ENCODE measurements around the gene SYN1.

Gene SYN1

DNA sequence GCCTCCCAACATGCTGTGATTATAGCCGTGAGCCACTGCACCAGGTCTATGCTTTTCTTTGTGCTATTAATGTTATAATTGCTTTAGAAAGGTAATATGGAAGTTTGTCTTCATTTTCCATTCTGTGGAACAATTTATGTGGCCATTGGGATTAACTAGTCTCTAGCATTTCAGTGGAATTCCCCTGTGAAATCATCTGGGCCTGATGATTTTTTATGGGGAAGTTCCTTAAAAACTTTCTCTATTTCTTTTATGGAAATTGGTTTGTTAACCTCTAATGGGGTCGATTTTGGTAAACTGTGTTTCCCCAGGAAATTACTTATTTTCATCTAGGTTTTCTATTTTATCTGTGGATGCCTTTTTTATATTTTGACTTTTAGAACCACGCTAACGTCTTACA is 26.1 kb downstream of the SYN1 start:
- DNase-seq, result no peak

GRCh38 chrX:47590984-47591383 is 28.7 kb downstream of the SYN1 start:
- DNase-seq, result no peak

DNA sequence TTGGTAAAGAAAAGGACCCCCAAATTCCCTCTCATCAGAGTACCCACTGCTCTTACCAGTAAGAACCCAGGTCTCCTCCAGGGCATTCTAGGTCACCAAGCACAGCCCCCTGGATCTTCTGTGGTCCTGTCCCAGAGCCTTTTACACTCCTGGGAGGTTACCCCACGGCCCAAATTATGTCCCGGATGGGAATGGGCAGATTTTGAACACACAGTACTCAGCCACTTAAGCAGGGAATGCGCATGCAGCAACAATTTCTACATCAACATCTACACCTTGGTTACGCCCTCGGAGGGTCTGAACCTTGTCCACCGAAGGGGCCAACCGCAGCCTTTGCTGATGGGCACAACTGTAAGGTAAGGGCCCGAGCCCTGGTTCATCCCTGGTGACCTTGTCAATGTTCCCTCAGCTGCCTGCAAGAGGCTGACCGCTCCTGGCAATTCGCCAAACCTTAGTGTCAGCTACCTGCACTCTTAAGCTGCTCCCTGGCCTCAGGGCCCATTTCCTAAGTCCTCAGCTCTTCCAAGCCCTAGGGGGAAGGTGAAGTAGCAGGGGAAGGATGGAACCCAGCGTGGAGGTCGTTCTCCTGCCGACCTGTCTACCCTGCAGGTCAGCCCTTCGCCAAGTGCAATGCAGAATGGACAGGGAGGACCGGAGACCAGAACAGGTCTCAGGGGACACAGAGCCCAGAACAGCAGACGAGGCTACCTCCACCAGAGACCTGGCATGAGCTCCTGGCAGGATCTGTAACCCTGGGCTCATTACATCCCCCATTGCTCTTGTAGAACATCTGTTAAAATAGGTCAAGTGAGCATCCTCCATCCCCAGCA is 31.5 kb downstream of the SYN1 start:
- DNase-seq, result no peak

DNA sequence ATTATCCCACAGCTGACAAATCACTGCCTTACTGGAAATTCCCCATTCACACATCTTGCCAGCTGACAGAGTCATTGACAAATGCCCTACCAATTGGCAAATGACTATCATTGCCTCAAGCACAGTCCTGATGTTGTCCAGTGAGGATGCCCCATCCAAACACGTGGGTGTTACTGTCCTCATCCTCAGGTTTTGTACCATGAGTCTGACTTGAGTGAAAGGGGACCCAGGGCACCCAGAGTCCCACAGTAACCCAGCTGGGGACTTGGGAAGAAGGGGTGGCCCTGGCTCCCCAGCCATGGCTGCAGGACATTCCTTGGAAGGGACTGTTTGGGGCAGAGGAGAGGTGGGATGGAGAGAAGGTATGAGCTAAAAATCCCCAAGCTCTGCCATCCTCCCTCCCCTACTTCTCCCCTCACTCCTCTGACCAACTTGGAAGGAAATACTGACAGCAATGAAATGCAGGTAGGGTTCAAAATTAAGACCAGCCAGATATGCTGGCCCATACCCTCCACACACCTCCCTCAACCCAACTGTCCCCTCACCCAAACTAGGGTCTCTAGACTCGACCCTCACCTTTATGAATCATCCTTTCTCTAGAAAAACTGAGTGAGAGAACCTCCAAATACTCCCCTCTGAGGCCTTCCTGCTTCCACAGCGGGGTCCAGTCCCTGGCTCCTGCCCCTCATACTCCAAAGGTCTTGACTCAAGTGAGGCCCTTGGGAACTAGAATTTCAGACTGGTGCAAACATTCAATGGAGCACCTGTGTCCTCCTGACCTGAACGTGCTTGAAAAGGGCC is 32.4 kb downstream of the SYN1 start:
- no peak for DNase-seq

DNA sequence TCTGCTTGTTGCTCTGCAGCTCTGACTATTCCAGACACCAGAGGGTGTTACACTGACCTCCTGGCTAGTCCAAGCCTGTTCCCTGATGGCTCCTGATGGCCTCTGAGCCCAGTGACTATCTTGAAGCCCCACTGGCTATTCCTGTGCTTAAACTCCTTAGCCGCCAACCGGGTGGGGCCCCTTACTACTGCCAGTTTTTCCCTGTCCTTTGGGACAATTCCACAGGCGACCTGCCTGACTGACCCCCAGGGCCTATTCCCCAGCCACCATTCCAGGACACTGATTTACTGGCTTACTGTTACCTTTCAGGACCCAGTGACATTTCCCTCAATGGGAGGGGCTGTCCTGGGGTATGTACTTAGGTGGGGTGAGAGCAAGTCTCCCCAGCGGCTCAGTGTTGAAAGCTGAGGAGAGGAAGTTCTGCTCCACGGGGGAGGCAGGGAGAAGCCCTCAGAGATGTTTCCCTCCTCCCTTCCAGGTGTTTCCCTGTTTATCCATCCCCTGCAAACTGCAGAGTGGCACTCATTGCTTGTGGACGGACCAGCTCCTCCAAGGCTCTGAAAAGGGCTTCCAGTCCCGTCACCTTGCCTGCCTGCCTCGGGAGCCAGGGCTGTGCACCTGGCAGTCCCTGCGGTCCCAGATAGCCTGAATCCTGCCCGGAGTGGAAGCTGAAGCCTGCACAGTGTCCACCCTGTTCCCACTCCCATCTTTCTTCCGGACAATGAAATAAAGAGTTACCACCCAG is 33.4 kb downstream of the SYN1 start:
- no peak for DNase-seq

GRCh38 chrX:47585273-47585672 is 34.4 kb downstream of the SYN1 start:
- no peak for DNase-seq

DNA sequence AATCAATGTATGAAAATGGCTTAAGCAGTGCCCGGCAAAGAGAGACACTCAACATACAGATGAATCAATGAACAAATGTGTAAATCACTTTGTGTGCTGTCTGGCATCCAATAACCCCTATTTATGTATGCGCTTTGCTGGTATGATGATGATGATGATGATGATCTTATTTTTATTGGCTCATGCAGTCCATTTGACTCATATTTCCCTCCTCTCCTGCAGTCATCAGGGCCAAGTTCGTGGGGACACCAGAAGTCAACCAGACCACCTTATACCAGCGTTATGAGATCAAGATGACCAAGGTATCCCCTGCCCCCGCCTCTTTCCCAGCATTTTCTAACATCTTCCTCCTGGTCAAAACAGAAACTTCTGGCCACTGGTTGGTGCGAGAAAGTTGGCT is 34.9 kb downstream of the SYN1 start:
- DNase-seq, result no peak

DNA sequence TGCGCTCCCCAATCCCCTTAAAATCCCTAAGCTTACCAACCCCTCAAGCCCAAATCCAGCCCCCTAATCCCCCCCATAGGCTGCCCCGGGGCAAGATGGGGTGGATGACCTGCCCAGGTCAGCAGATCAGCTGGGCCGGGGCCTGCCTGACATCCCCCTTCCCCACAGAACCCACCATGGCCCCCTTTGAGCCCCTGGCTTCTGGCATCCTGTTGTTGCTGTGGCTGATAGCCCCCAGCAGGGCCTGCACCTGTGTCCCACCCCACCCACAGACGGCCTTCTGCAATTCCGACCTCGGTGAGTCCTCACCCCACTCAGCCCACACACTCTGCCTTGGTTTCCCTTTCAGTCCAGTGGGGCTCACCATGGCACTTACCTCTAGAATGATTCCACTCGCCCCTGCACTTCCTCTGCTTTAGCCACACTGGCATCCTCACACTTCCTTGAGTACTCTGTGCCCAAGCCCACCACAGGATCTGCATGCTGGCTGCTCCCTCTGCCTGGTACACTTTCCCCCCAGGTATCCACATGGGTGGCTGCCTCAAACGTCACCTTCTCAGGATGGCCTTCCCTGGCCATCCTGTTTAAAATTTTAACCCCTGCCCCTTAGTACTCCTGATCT is 36.3 kb downstream of the SYN1 start:
- no peak for DNase-seq

GRCh38 chrX:47581731-47582647 is 37.7 kb downstream of the SYN1 start, which contains the start of gene TIMP1:
Gene TIMP1, plus strand, starts transcription at chrX:47582436. Its CDS starts 980 bp downstream, at chrX:47583416.
- DNase-seq, result no peak

GRCh38 chrX:47579537-47579936 is 40.1 kb downstream of the SYN1 start:
- DNase-seq, result no peak

DNA sequence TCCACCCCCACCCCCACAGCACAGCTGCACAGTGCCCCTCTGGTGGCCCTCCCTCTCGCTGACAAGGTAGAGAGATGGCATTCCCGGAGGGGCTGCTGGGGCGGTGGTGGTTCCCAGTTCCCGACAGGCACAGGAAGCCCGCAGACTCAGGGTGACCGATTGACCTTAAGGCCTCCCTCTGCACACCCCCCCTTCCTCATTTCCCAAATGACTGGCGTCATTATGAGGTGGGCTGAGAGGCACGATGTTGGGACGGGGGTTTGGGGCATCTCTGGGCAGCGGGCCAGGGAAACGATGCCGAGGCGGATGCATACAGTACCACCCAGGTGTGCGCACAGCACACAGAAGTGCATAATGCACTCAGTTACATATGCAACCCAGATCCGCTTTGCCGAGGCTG is 41.0 kb downstream of the SYN1 start:
- no peak for DNase-seq

GRCh38 chrX:47577901-47578300 is 41.8 kb downstream of the SYN1 start:
- DNase-seq, result no peak

GRCh38 chrX:47577424-47577823 is 42.2 kb downstream of the SYN1 start:
- DNase-seq, result no peak

DNA sequence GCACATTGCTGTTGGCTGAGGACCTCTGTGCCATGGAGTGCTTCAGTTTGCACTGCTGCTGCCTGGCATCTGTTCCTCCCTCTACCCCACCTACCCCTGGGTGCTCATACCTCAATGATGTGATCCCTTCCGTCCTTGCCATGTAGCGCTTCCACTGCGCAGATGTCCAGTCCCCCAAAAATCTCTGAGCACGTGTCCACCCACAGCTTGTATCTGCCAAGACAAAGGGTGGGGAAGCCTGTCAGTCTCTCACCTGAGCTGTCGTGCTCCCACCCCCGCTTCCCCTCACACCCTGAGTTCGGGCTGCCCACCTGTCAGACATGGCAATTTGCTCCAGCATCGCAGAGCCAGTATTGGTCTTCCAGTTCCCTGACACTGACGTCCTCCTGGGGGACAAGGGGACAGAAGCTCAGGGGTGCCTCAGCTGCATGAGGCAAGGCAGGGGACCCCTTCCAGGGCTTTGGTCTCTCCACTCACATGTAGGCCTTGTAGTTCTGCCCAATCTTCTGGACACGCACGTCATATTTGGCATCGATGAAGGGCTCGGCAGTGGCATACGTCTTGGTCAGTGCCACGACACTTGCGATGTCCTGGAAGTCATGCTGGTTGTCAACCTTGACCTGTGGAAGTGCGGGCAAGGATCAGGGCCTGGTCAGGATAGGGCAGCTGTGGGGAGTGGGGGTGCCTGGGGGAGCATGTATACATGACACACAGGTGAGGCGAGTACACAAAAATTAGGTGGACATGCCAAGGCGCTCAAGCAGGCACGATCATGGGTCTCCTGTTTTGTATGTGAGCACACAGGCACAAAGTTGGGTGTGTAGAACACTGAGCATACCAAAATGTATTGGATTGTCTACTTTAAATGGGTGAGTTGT is 43.4 kb downstream of the SYN1 start:
- no peak for DNase-seq

- no peak for DNase-seq
Measured at GRCh38 chrX:47574547-47575301, 44.9 kb downstream of the SYN1 start.

DNA sequence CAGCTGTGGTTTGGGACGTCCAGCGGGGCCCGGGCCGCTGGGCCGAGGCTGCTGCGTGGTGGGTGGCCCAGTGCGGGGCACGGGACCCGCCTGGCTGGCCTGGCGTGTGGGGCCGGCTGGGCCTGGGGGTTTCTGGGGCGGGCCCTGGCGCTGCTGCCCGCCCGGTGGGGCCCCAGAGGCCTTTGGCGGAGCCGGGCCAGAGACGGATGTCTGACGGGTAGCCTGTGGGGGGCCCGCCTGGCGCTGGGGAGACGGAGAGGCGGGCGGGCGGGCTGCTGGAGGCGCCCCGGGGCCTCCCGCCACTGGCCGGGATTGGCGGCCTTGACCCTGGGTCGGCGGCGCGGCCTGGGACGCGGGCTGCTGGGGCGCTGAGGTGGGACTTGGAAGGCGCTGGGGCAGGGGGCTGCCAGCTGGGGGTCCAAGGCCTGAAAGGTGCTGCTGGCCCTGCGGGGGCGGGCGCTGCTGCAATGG is 45.5 kb downstream of the SYN1 start:
- DNase-seq, result no peak

DNA sequence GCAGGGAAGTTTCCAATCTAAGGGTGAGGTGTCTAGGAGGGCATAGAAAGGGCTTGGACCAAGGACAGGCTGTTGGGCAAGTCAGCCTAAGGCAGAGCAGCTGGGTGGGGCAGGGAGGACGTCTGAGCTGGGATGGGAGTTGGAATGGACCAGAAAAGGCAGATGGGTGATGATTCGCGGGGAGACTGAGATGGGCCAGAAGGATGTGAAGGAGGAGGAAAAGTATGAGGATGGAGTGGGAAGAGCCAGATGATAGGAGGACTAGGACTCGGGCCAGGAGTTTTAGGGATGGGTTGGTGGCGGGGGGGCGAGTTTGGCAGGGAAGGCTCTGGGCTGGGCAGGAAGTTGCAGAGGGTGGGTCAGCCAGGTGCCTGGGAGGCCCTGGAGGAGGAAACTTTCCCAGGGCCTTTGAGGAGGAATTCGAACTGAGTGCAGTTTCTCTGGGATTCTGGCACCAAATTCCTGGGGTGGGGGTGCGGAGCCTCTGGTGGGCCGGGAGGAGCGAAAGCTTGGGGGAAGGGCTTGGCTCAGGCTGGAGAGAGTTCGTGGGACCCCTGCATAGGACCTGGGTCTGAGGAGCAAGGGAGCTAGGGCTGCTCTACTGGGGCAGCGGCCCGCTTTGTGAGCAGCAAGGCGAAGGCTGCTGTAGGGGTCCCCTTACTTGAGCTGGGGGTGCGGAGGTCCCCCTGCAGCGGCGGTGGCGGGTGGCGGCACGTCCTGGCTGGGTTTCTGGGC is 46.1 kb downstream of the SYN1 start:
- no peak for DNase-seq

DNA sequence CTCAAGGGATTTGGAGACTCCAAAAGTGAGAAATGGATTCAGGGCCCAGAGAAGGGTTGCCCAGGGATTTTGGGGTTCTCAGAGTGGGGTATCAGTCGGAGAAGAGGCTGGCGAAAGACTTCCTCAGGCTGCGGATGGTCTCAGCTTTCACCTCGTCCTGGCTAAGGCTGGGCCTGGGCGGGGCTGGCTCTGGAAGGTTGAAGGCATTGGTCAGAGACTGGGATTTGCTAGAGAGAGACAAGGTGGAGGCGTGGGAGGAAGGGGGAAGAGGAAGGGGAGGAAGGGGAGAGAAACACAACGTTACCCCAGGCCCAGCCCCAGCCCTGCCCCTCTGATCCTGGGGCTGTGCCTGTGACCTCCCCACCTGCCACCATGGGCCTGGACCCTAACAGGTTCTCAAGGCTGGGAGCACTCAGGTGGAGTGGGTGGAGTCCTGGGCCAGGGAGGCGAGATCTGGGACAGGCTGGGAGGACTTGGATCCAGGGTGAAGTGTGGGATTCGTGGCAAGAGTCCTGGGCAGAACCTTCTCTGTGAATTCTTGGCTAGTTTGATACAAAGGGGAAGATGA is 46.8 kb downstream of the SYN1 start:
- DNase-seq, result no peak

DNA sequence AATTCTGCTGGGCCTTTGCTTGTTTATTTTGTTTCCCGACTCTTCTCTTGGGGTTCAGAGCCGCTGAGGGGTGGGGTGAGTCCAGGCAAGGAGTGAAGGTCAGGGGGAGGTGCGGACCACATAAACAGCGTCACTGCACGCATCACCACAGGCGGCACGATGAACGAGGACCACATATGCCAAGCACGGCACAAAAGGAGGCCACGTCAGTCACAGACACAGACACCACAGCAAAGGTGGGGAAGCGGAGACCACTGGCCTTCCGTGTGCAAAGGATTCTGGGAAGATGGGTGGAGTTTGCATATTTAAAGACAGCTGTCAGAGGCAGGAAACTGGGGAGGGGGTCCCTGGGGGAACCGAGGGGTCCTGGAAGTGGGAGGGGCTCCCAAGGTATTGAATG is 47.8 kb downstream of the SYN1 start:
- DNase-seq, result no peak
